ENCODE results near the gene ZFP92.

ZFP92 gene, protein sequence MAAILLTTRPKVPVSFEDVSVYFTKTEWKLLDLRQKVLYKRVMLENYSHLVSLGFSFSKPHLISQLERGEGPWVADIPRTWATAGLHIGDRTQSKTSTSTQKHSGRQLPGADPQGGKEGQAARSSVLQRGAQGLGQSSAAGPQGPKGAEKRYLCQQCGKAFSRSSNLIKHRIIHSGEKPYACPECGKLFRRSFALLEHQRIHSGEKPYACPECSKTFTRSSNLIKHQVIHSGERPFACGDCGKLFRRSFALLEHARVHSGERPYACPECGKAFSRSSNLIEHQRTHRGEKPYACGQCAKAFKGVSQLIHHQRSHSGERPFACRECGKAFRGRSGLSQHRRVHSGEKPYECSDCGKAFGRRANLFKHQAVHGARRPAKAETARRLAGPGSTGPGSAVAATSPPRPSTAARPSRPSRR

DNA sequence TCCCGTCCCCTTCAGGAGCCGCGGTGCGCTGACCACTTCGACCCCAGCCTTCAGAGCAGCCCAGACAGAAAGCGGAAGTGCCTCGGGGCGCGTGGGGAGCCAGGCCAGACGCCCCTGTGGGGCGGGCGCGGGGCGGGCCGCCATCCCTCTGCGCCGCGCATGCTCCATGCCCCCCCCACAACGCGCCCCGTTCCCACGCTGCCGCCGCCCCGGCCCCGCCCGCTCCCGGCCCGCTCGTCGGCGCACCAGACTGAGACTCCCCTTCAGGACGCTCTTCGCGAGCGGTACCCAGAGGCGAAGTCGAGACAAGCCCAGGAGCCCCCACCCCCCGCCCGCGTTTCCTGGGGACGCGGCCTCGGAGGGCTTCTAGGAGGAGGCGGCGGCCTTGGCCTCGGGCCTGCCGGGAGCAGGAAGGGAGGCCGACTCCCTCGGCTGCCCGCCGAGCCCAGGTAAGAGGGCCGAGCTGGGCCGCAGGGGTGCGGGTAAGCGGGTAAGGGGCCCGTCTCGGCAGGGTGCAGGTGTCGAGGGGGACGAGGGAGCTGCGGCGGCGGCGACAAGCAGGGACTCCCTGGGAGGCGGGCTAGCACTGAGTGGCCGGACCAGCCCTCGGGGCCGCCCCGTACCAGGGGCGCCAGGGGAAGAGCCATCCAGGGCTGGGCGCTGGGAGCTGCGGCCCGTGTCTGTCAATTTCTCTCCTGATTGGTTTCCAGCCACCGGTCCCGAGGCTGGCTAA lies at the start of gene ZFP92:
TSS of gene ZFP92 (plus strand) at position 218 of the 733 bp plus-strand sequence. CDS start 6,851 bp downstream, outside the sequence.
- peaks cover 3% of the 10 kb centered on the region for H3K36me3 Mint-ChIP-seq (ENCODE audit: low read depth)
- peaks cover 6% of the 10 kb centered on the region for H3K27me3 Mint-ChIP-seq (ENCODE audit: low read depth)
- H3K4me1 Mint-ChIP-seq, result peaks cover 7% of the 10 kb centered on the region
- TF ChIP-seq, protein P1, sequence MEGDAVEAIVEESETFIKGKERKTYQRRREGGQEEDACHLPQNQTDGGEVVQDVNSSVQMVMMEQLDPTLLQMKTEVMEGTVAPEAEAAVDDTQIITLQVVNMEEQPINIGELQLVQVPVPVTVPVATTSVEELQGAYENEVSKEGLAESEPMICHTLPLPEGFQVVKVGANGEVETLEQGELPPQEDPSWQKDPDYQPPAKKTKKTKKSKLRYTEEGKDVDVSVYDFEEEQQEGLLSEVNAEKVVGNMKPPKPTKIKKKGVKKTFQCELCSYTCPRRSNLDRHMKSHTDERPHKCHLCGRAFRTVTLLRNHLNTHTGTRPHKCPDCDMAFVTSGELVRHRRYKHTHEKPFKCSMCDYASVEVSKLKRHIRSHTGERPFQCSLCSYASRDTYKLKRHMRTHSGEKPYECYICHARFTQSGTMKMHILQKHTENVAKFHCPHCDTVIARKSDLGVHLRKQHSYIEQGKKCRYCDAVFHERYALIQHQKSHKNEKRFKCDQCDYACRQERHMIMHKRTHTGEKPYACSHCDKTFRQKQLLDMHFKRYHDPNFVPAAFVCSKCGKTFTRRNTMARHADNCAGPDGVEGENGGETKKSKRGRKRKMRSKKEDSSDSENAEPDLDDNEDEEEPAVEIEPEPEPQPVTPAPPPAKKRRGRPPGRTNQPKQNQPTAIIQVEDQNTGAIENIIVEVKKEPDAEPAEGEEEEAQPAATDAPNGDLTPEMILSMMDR (IDR thresholded peaks at IDR 0.05; ENCODE audit: unreplicated experiment in 3 of 3), result no peak
- H3K4me3 Mint-ChIP-seq, result peak within 1 kb of the TSS; percentile 65 to 76 (median 75)
- H3K9me3 Mint-ChIP-seq, result peaks cover 20% of the 10 kb centered on the region
- H3K27ac Mint-ChIP-seq, result peak within 1 kb of the TSS in 1 of 3 experiments; percentile 42

DNA sequence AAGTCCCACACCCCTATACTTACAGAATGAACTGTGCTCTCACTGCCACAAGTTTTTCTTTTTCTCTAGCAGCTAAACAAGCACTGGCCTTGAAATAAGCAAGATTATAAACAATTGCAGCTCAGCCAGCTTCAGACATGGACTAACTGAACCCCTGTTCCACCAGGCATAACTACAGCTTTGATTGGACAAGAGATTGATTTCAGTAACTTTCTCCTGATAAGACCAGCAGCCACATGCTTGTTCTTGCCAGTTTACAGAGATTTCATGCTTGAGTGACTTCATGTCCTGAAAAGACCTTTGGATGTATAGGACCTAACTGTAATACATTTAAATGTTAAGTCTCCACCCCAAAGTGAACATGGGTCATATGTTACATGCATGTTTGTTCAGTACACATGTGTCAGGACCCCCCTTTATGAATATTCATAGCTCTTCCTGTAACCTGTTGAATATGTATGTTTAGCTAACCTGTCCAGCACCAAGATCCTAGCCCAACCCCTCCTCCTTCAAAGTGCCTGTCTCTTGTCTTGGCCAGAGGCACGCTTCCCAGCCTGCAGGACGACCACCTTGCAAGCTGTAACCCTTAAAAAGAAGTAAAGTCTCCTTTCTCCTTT lies 49.4 kb upstream of the ZFP92 start:
- H3K36me3 Mint-ChIP-seq (ENCODE audit: low read depth), result peaks cover 9% of the 10 kb centered on the region

DNA sequence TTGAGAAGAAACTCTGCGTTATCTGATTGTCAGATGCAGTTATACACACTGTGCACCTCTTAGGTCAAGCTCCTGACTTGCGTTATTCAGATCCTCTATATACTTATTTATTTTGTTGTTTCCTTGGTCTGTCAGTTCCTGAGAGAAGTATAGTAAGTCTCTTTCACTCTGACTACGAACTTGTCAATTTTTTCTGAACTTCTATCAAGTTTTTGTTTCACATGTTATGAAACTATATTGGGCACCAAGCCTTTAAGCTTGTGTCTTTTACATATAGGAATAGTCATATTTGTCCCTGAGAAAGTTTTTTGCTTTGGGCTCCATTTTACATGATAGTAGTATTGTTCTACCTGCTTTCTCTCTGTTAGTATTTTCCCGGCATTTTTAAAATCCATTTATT lies 45.6 kb upstream of the ZFP92 start:
- Mint-ChIP-seq H3K27me3 (ENCODE audit: low read depth) (no peaks in the 10 kb centered on the region), H3K36me3 (ENCODE audit: low read depth) (peaks cover 3% of the 10 kb centered on the region), H3K4me3 (no peak overlapping the region), H3K9me3 (peaks cover 6% of the 10 kb centered on the region), H3K4me1 (peaks cover 2% of the 10 kb centered on the region), H3K27ac (no peak overlapping the region)
- TF ChIP-seq, protein P1 (IDR thresholded peaks at IDR 0.05; ENCODE audit: unreplicated experiment in 3 of 3), result no peak

More for the DNA sequence above, 49.4 kb upstream of the ZFP92 start:
- TF ChIP-seq, protein P1 (IDR thresholded peaks at IDR 0.05; ENCODE audit: unreplicated experiment in 3 of 3), result no peak
- no peak overlapping the region for H3K4me3 Mint-ChIP-seq
- peaks cover 20% of the 10 kb centered on the region for H3K9me3 Mint-ChIP-seq
- H3K27ac Mint-ChIP-seq, result no peak overlapping the region
- no peaks in the 10 kb centered on the region for H3K4me1 Mint-ChIP-seq
- no peaks in the 10 kb centered on the region for H3K27me3 Mint-ChIP-seq (ENCODE audit: low read depth)

DNA sequence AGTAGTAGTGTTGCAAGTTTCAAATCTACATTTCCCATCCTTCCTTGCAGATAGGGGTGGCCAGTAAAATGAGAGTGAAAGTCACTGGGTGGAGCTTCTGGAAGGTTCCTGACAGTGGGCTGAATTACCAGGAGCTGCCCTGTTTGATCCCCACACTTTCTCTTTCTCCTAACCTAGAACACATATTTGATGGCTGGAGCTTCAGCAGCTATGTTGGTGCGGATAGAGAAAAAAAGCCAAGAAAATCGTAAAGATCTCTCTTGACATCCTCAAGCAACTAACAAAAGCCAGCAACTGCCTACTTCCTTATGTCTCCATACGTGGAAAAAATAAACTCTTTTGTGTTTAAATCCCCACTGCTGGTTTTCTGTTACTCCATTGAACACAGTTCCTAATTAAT lies 45.2 kb upstream of the ZFP92 start:
- Mint-ChIP-seq H3K27me3 (ENCODE audit: low read depth) (no peaks in the 10 kb centered on the region), H3K27ac (no peak overlapping the region), H3K4me3 (no peak overlapping the region), H3K9me3 (peaks cover 3% of the 10 kb centered on the region), H3K36me3 (ENCODE audit: low read depth) (no peaks in the 10 kb centered on the region), H3K4me1 (peaks cover 6% of the 10 kb centered on the region)
- TF ChIP-seq, protein P1 (IDR thresholded peaks at IDR 0.05; ENCODE audit: unreplicated experiment in 3 of 3), result no peak

DNA sequence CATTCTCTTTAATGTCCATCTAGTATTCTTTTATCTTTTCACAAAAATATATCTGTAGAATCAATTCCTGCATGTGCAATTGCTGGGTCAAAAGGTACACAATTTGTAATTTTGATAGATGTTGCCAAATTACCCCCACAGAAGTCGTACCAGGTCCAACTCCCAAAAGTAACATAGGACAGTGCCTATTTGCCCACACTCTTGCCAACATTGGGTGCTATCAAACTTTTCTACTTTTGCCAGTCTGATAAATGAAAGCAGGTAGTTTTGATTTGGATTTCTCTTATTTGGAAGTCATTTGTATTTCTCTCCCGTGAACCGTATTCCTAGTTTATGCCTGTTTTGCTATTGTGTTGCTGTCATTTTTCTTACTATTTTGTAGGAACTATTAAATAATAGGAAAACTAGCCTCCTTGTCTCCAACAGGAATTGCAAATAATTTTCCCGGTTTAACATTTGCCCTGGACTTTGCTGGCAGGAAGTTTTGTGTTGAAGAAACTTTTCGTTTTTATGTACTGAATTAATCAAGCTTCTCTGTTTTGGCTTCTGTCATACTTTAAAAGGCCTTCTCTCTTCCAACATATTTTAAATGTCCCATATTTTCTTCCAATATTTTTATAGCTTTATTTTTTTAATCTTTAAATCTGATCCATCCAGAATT lies 44.3 kb upstream of the ZFP92 start:
- Mint-ChIP-seq H3K4me3 (no peak overlapping the region), H3K4me1 (peaks cover 8% of the 10 kb centered on the region), H3K36me3 (ENCODE audit: low read depth) (no peaks in the 10 kb centered on the region), H3K27ac (no peak overlapping the region), H3K9me3 (peaks cover 5% of the 10 kb centered on the region), H3K27me3 (ENCODE audit: low read depth) (no peaks in the 10 kb centered on the region)
- TF ChIP-seq, protein P1 (IDR thresholded peaks at IDR 0.05; ENCODE audit: unreplicated experiment in 3 of 3), result no peak

Data from nephron (organoid).